ENCODE measurements around the gene DGUOK.

DGUOK gene

DNA sequence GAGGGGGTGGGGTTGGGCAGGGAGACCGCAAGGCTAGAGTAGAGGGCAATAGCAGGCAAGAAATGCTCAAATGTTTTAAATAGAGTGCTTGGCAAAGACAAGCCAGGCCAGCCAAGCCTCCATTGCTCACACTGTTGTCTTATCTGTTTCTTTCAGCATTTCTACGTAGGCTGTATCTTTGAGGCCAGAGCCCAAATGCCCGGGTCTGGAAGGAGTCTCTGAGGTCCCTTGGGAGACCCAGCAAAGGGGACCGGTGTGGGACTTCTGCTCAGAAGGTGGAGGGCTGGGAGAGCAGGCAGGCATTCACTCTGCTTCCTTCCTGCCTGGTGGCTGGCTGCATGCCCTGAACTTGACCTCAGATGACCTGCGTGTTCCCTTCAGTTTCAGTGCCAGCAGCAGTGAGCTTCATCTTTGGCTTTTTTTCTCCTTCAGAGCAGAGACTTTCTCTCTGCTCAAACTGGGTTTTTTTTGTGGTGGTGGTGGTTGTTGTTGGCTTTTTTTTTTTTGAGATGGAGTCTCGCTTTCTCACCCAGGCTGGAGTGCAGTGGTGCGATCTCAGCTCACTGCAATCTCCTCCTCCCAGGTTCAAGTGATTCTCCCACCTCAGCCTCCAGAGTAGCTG is 44.3 kb downstream of the DGUOK start:
- H3K4me3 ChIP-seq (ENCODE audit: low read depth, low read length), result peak overlapping the region; percentile 22
- no peak for TF ChIP-seq CTCF (IDR thresholded peaks at IDR 0.05; ENCODE audit: insufficient read depth, low read depth, low read length, missing control alignments)
- peak; percentile 93 for DNase-seq (ENCODE audit: low read depth)

GRCh38 chr2:73971722-73972121 is 45.0 kb downstream of the DGUOK start:
- DNase-seq (ENCODE audit: low read depth), result no peak
- no peak for TF ChIP-seq CTCF (IDR thresholded peaks at IDR 0.05; ENCODE audit: insufficient read depth, low read depth, low read length, missing control alignments)
- H3K4me3 ChIP-seq (ENCODE audit: low read depth, low read length), result no peak overlapping the region

GRCh38 chr2:73972846-73973245 is 46.2 kb downstream of the DGUOK start:
- no peak overlapping the region for H3K4me3 ChIP-seq (ENCODE audit: low read depth, low read length)
- no peak for TF ChIP-seq CTCF (IDR thresholded peaks at IDR 0.05; ENCODE audit: insufficient read depth, low read depth, low read length, missing control alignments)
- peak; percentile 55 for DNase-seq (ENCODE audit: low read depth)

GRCh38 chr2:73975731-73976130 is 49.1 kb downstream of the DGUOK start:
- H3K4me3 ChIP-seq (ENCODE audit: low read depth, low read length), result no peak overlapping the region
- no peak for DNase-seq (ENCODE audit: low read depth)
- TF ChIP-seq CTCF (IDR thresholded peaks at IDR 0.05; ENCODE audit: insufficient read depth, low read depth, low read length, missing control alignments), result no peak

DNA sequence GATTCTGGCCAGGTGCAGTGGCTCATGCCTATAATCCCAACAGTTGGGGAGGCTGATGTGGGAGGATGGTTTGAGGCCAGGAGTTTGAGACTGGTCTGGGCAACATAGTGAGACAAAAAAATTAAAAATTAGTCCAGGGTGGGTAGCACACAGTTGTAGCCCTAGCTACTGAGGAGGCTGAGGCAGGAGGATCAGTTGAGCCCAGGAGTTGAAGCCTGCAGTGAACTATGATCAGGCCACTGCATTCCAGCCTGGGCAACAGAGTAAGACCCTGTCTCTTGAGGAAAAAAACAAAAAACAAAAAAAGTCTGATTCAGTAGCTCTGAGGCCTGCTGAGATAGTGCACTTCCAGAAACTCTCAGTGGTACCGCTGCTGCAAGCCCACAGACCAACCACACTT is 50.1 kb downstream of the DGUOK start:
- DNase-seq (ENCODE audit: low read depth), result no peak
- TF ChIP-seq CTCF (IDR thresholded peaks at IDR 0.05; ENCODE audit: insufficient read depth, low read depth, low read length, missing control alignments), result no peak
- H3K4me3 ChIP-seq (ENCODE audit: low read depth, low read length), result no peak overlapping the region

DNA sequence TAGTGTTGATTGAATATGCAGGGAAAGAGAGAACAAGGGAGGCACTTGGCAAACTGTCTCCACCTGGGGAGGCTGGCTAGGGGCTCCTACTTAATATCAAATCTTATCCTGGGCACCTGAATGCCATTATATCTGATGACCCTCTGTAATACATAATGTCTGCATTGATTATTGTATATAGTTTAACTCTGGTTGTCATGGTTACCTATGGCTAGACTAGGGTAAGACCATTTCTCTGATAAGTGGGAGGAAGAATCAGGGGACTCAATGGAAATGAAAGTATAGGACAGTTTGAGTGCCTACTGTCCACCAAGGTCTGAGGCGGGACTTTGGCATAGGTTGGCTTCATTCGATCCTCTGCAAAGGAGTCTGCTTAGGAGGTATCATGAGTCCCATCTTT is 50.8 kb downstream of the DGUOK start:
- H3K4me3 ChIP-seq (ENCODE audit: low read depth, low read length), result no peak overlapping the region
- no peak for DNase-seq (ENCODE audit: low read depth)
- TF ChIP-seq CTCF (IDR thresholded peaks at IDR 0.05; ENCODE audit: insufficient read depth, low read depth, low read length, missing control alignments), result no peak

DNA sequence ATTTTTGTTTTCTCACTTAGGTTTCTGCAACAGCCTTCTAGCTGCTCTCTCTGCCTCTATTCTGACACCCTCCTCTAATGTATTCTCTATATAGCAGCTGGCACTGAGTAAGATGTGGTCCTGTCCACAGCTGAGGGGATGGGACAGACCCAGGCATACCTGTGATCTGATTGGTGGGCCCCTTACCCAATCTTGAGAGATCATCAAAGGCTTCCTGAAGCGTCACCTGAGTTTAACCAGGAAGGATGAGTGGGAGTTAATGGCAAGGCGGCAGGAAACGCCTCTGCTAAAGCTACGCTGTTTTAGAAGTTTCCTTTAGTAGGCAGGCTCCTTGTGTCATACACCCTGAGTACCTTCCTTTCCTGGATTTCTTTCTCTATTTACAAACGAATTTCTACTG is 52.3 kb downstream of the DGUOK start:
- TF ChIP-seq CTCF (IDR thresholded peaks at IDR 0.05; ENCODE audit: insufficient read depth, low read depth, low read length, missing control alignments), result no peak
- peak overlapping the region; percentile 73 for H3K4me3 ChIP-seq (ENCODE audit: low read depth, low read length)
- peak; percentile 42 for DNase-seq (ENCODE audit: low read depth)

Data from GM12865 (cell line).